HEK293 (cell line): ENCODE results near the gene PCP4.

Experiments used
- GLI2 ChIP-seq: fragments of 450-650 bp; formaldehyde crosslinking; IDR thresholded peaks from 2 replicates; pipeline ENCODE4; 2017; ENCODE audit warnings: missing biosample characterization, missing genetic modification characterization, low read depth, borderline replicate concordance
- HOXC10 ChIP-seq: sonication (generic); formaldehyde crosslinking; IDR thresholded peaks from 2 replicates; pipeline ENCODE4 v1.8.1; 2023; ENCODE audit warnings: mild to moderate bottlenecking, missing genetic modification reagents
- MYNN ChIP-seq: fragments of 450-650 bp; formaldehyde crosslinking; IDR thresholded peaks from 2 replicates; pipeline ENCODE4 v1.5.1; 2016; ENCODE audit warnings: missing biosample characterization, missing genetic modification characterization, borderline replicate concordance
- ZNF10 ChIP-seq: fragments of 450-650 bp; formaldehyde crosslinking; IDR thresholded peaks from 2 replicates; pipeline ENCODE4 v1.5.1; 2017; ENCODE audit warnings: missing biosample characterization, missing genetic modification characterization
- ZNF266 ChIP-seq: fragments of 450-650 bp; formaldehyde crosslinking; IDR thresholded peaks from 2 replicates; pipeline ENCODE4 v1.5.1; 2016; ENCODE audit warnings: missing biosample characterization, missing genetic modification characterization, low read depth
- ZNF561 ChIP-seq: fragments of 450-650 bp; IDR thresholded peaks from 2 replicates; pipeline ENCODE4 v1.5.1; 2018; ENCODE audit warnings: missing biosample characterization, missing genetic modification characterization, borderline replicate concordance
- ZNF623 ChIP-seq: fragments of 450-650 bp; formaldehyde crosslinking; IDR thresholded peaks from 2 replicates; pipeline ENCODE4 v1.5.1; 2016; ENCODE audit warnings: missing biosample characterization, missing genetic modification characterization
- ZNF670 ChIP-seq: fragments of 450-650 bp; formaldehyde crosslinking; IDR thresholded peaks from 2 replicates; pipeline ENCODE4 v1.5.1; 2016; ENCODE audit warnings: missing biosample characterization, missing genetic modification characterization, low read depth
- ZNF830 ChIP-seq: fragments of 450-650 bp; IDR thresholded peaks from 2 replicates; pipeline ENCODE4 v1.5.0; 2018; ENCODE audit warnings: missing biosample characterization, missing genetic modification characterization, low read depth, mild to moderate bottlenecking, moderate library complexity
- TF ChIP-seq, protein P1 (sequence below): fragments of 450-650 bp; formaldehyde crosslinking; IDR thresholded peaks from 2 replicates; pipeline ENCODE4 v1.5.1; 2016; ENCODE audit warnings: missing biosample characterization, missing genetic modification characterization
- TF ChIP-seq, protein P2 (sequence below): fragments of 450-650 bp; formaldehyde crosslinking; optimal IDR thresholded peaks from 2 replicates; pipeline ENCODE3; 2016; ENCODE audit warnings: missing biosample characterization, mild to moderate bottlenecking, missing genetic modification characterization
- TF ChIP-seq, protein P3 (sequence below): IDR thresholded peaks from 2 replicates; pipeline ENCODE4 v1.6.1; 2011; ENCODE audit warnings: mild to moderate bottlenecking, low read depth, low read length, borderline replicate concordance
- TF ChIP-seq, protein P4 (sequence below): fragments of 450-650 bp; formaldehyde crosslinking; IDR thresholded peaks from 2 replicates; pipeline ENCODE4 v1.5.1; 2017; ENCODE audit warnings: missing biosample characterization, mild to moderate bottlenecking, missing genetic modification characterization, moderate library complexity
- TF ChIP-seq, protein P5 (sequence below): fragments of 450-650 bp; formaldehyde crosslinking; IDR thresholded peaks from 2 replicates; pipeline ENCODE4; 2016; ENCODE audit warnings: missing biosample characterization, missing genetic modification characterization

DNA sequence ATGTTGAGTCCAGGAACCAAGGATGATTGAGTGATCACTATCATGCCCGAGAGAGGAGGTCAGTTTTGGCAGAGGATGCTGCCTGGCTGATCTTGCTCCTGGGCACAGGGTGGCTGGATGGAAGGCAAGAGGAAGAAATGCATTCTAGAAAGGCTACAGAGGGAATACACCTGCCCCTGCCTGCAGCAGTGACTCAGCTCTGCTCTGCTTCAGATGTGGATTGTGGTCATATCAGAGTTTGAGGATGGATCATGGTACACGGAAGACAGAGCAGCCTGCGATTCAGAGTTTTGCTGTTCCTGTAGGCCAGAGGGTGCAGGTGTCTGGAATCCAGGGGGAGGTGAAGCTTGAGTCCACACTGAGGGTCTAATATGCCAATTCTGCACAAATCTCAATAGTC is 37.2 kb downstream of the PCP4 start:
- TF ChIP-seq, protein P1, sequence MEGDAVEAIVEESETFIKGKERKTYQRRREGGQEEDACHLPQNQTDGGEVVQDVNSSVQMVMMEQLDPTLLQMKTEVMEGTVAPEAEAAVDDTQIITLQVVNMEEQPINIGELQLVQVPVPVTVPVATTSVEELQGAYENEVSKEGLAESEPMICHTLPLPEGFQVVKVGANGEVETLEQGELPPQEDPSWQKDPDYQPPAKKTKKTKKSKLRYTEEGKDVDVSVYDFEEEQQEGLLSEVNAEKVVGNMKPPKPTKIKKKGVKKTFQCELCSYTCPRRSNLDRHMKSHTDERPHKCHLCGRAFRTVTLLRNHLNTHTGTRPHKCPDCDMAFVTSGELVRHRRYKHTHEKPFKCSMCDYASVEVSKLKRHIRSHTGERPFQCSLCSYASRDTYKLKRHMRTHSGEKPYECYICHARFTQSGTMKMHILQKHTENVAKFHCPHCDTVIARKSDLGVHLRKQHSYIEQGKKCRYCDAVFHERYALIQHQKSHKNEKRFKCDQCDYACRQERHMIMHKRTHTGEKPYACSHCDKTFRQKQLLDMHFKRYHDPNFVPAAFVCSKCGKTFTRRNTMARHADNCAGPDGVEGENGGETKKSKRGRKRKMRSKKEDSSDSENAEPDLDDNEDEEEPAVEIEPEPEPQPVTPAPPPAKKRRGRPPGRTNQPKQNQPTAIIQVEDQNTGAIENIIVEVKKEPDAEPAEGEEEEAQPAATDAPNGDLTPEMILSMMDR (tag by site-specific recombination): no peak
- TF ChIP-seq ZNF623 (tag by site-specific recombination) (no peak), ZNF830 (tag by site-specific recombination) (no peak), ZNF266 (no peak), ZNF561 (tag by site-specific recombination) (no peak), GLI2 (no peak), ZNF670 (tag by site-specific recombination) (no peak), HOXC10 (CRISPR knock-in tag) (no peak), MYNN (tag by site-specific recombination) (no peak), ZNF10 (no peak)
- TF ChIP-seq, protein P2, sequence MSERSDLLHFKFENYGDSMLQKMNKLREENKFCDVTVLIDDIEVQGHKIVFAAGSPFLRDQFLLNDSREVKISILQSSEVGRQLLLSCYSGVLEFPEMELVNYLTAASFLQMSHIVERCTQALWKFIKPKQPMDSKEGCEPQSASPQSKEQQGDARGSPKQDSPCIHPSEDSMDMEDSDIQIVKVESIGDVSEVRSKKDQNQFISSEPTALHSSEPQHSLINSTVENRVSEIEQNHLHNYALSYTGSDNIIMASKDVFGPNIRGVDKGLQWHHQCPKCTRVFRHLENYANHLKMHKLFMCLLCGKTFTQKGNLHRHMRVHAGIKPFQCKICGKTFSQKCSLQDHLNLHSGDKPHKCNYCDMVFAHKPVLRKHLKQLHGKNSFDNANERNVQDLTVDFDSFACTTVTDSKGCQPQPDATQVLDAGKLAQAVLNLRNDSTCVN (tag by site-specific recombination): no peak
- TF ChIP-seq, protein P3, sequence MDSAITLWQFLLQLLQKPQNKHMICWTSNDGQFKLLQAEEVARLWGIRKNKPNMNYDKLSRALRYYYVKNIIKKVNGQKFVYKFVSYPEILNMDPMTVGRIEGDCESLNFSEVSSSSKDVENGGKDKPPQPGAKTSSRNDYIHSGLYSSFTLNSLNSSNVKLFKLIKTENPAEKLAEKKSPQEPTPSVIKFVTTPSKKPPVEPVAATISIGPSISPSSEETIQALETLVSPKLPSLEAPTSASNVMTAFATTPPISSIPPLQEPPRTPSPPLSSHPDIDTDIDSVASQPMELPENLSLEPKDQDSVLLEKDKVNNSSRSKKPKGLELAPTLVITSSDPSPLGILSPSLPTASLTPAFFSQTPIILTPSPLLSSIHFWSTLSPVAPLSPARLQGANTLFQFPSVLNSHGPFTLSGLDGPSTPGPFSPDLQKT: no peak
- TF ChIP-seq, protein P4, sequence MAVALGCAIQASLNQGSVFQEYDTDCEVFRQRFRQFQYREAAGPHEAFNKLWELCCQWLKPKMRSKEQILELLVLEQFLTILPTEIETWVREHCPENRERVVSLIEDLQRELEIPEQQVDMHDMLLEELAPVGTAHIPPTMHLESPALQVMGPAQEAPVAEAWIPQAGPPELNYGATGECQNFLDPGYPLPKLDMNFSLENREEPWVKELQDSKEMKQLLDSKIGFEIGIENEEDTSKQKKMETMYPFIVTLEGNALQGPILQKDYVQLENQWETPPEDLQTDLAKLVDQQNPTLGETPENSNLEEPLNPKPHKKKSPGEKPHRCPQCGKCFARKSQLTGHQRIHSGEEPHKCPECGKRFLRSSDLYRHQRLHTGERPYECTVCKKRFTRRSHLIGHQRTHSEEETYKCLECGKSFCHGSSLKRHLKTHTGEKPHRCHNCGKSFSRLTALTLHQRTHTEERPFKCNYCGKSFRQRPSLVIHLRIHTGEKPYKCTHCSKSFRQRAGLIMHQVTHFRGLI (tag by site-specific recombination): no peak
- TF ChIP-seq, protein P5, sequence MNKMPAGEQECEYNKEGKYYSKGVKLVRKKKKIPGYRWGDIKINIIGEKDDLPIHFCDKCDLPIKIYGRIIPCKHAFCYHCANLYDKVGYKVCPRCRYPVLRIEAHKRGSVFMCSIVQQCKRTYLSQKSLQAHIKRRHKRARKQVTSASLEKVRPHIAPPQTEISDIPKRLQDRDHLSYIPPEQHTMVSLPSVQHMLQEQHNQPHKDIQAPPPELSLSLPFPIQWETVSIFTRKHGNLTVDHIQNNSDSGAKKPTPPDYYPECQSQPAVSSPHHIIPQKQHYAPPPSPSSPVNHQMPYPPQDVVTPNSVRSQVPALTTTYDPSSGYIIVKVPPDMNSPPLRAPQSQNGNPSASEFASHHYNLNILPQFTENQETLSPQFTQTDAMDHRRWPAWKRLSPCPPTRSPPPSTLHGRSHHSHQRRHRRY (tag by site-specific recombination): no peak
